NCI-H1694 (cell line): Measurements from ENCODE around the gene PALMD.

ENCODE experiments used
- DNase-seq: peaks from one replicate; lab custom pipeline; 2025; lab: John Stamatoyannopoulos, UW

PALMD gene

GRCh38 chr1:99645699-99646531 lies at the start of gene PALMD:
Gene PALMD (plus strand): TSS chr1:99646113. CDS start chr1:99646318, 205 bp downstream.
- DNase-seq, result peak; percentile 65

- DNase-seq, result no peak
These were observed 47.0 kb upstream of the PALMD start for GRCh38 chr1:99598738-99599411.

- DNase-seq, result no peak
These were observed 46.2 kb upstream of the PALMD start for GRCh38 chr1:99599678-99600175.

GRCh38 chr1:99600782-99601181 lies 45.1 kb upstream of the PALMD start:
- DNase-seq, result no peak

- no peak for DNase-seq
These were observed 44.7 kb upstream of the PALMD start for GRCh38 chr1:99601208-99601607.

- DNase-seq, result no peak
These were observed 44.1 kb upstream of the PALMD start for GRCh38 chr1:99601709-99602403.

- DNase-seq, result no peak
These were observed 43.4 kb upstream of the PALMD start for GRCh38 chr1:99602404-99602969.

- no peak for DNase-seq
These were observed 42.0 kb upstream of the PALMD start for GRCh38 chr1:99603699-99604560.

- DNase-seq, result no peak
These were observed 39.6 kb upstream of the PALMD start for GRCh38 chr1:99606306-99606705.

- DNase-seq, result no peak
These were observed 38.3 kb upstream of the PALMD start for GRCh38 chr1:99607590-99607989.

GRCh38 chr1:99608058-99608457 lies 37.9 kb upstream of the PALMD start:
- no peak for DNase-seq

- no peak for DNase-seq
These were observed 32.2 kb upstream of the PALMD start for GRCh38 chr1:99613716-99614115.

GRCh38 chr1:99614728-99615127 lies 31.2 kb upstream of the PALMD start:
- DNase-seq, result no peak

GRCh38 chr1:99619583-99619982 lies 26.3 kb upstream of the PALMD start:
- DNase-seq, result no peak

- no peak for DNase-seq
These were observed 24.5 kb upstream of the PALMD start for GRCh38 chr1:99621340-99621901.

GRCh38 chr1:99622702-99623347 lies 23.1 kb upstream of the PALMD start:
- DNase-seq, result no peak

- DNase-seq, result no peak
These were observed 22.4 kb upstream of the PALMD start for GRCh38 chr1:99623554-99623953.

GRCh38 chr1:99627615-99628014 lies 18.3 kb upstream of the PALMD start:
- no peak for DNase-seq

- DNase-seq, result no peak
These were observed 16.7 kb upstream of the PALMD start for GRCh38 chr1:99629164-99629563.

GRCh38 chr1:99634971-99635624 lies 10.8 kb upstream of the PALMD start:
- no peak for DNase-seq
